Testis (tissue), 3 donors: ENCODE results near the gene MYH11. TPM values are rescaled to one million over a fixed set of nuclear protein-coding genes. Genes with fewer than 3 reads are reported as not detected.

Experiments used
- DNase-seq: peaks from one replicate; pipeline ENCODE4 v3.0.0-alpha.2; 2019
- H3K27ac ChIP-seq, 2 donors: fragments of 200-600 bp; sonication (generic); one replicate each; pipeline ENCODE4 v1.5.1; 2019
- H3K27me3 ChIP-seq: fragments of 200-600 bp; sonication (generic); one replicate; pipeline ENCODE4 v1.5.1; 2019
- H3K36me3 ChIP-seq: fragments of 200-600 bp; sonication (generic); one replicate; pipeline ENCODE4 v1.5.1; 2017; ENCODE audit warnings: low read depth; ENCODE audit errors: missing control alignments
- H3K4me1 ChIP-seq: fragments of 200-600 bp; sonication (generic); one replicate; pipeline ENCODE4 v1.5.1; 2019
- H3K4me3 ChIP-seq, 2 donors: fragments of 200-600 bp; sonication (generic); one replicate each; pipeline ENCODE4 v1.5.1; 2017 to 2019
- H3K9me3 ChIP-seq: fragments of 200-600 bp; sonication (generic); one replicate; pipeline ENCODE4 v1.5.1; 2017
- CTCF ChIP-seq, 3 experiments: fragments of 450-650 bp in 2 of 3; fragments of 200-600 bp in 1 of 3; sonication (generic) in 1 of 3; IDR thresholded peaks; one replicate each; pipeline ENCODE4 v1.5.1; 2016 to 2019; ENCODE audit warnings: antibody characterized with exemption in 3 of 3, mild to moderate bottlenecking in 2 of 3, moderate library complexity in 1 of 3
- POLR2A ChIP-seq: fragments of 450-650 bp; IDR thresholded peaks from one replicate; pipeline ENCODE4 v1.6.1; 2017; ENCODE audit warnings: antibody characterized with exemption, mild to moderate bottlenecking, moderate library complexity
- WGBS, 2 donors: methylation state at CpG; one replicate each; pipeline ENCODE4 v1.1.5; 2018; 5-methylcytosine and 5-hydroxymethylcytosine counted together
- intact Hi-C: fragments of 100-400 bp; cut with DNase I; formaldehyde crosslinking; loops from one replicate; pipeline ENCODE4 v1.15.1; 2023; ENCODE audit warnings: low total_unique reads
- polyA plus RNA-seq: library from polyadenylated mRNA; stranded (reverse); fragments of 350-450 nt; fragmentation: Illumina TruSeq; extraction: RNeasy Lipid Tissue Mini Kit (QIAGEN cat#74804); gene quantifications from one replicate; pipeline ENCODE4 v1.2.3, GENCODE V29; 2014; ENCODE audit warnings: low read depth, low replicate concordance; ENCODE audit not compliant: insufficient read depth
- total RNA-seq, 2 donors: library from RNA; depleted of rRNA; stranded (reverse); fragments of >200 nt; gene quantifications; one replicate each; pipeline ENCODE4 v1.2.3, GENCODE V29; 2016

The MYH11 gene
- total and polyA plus RNA-seq, 3 donors from 2014 or later: 263 to 276 (median 271) TPM

GRCh38 chr16:15873737-15874136 lies 16.9 kb upstream of the MYH11 start:
- H3K9me3 ChIP-seq: no peaks in the 10 kb centered on the region
- H3K4me3 ChIP-seq: no peak overlapping the region
- no peaks in the 10 kb centered on the region for H3K27me3 ChIP-seq
- peaks cover 4% of the 10 kb centered on the region for H3K4me1 ChIP-seq
- DNase-seq: no peak
- H3K36me3 ChIP-seq: no peaks in the 10 kb centered on the region
- intact Hi-C loops: no loop called here
- no peak overlapping the region for H3K27ac ChIP-seq
- TF ChIP-seq POLR2A (no peak), CTCF (IDR thresholded peaks at IDR 0.05) (no peak)
- WGBS, 2 donors: 67 to 91% methylated on average over 1 of the region's 1 CpG

- 84% methylated on average over 2 of the region's 2 CpGs for WGBS, 2 donors
- DNase-seq: no peak
- intact Hi-C loops: no loop called here
- Histone ChIP-seq H3K9me3 (no peaks in the 10 kb centered on the region), H3K4me1 (peaks cover 4% of the 10 kb centered on the region), H3K27me3 (no peaks in the 10 kb centered on the region), H3K27ac (no peak overlapping the region), H3K4me3 (no peak overlapping the region), H3K36me3 (no peaks in the 10 kb centered on the region)
- TF ChIP-seq POLR2A: no peak
- no peak for TF ChIP-seq CTCF (IDR thresholded peaks at IDR 0.05)
Measured at GRCh38 chr16:15873301-15873700, 16.5 kb upstream of the MYH11 start.

- Histone ChIP-seq H3K27ac (no peak overlapping the region), H3K4me1 (peaks cover under 1% of the 10 kb centered on the region)
- intact Hi-C loops: no loop called here
Measured at GRCh38 chr16:15870011-15870410, 13.2 kb upstream of the MYH11 start.

GRCh38 chr16:15866451-15866850 lies 9.6 kb upstream of the MYH11 start:
- Histone ChIP-seq H3K9me3 (no peaks in the 10 kb centered on the region), H3K27me3 (no peaks in the 10 kb centered on the region), H3K36me3 (peaks cover 4% of the 10 kb centered on the region), H3K27ac (no peak overlapping the region), H3K4me3 (no peak overlapping the region), H3K4me1 (no peaks in the 10 kb centered on the region)
- no peak for DNase-seq
- WGBS, 2 donors: 69 to 78% methylated on average over 5 of the region's 5 CpGs
- no peak for TF ChIP-seq POLR2A
- TF ChIP-seq CTCF (IDR thresholded peaks at IDR 0.05): no peak
- intact Hi-C loops: no loop called here

More at GRCh38 chr16:15870011-15870410, 13.2 kb upstream of the MYH11 start:
- Histone ChIP-seq H3K27me3 (no peaks in the 10 kb centered on the region), H3K36me3 (peaks cover 4% of the 10 kb centered on the region), H3K9me3 (no peaks in the 10 kb centered on the region), H3K4me3 (no peak overlapping the region)
- TF ChIP-seq POLR2A (no peak), CTCF (IDR thresholded peaks at IDR 0.05) (no peak)
- 83 to 91% methylated on average over 5 of the region's 5 CpGs for WGBS, 2 donors
- no peak for DNase-seq

GRCh38 chr16:15865742-15866141 lies 8.9 kb upstream of the MYH11 start:
- TF ChIP-seq CTCF (IDR thresholded peaks at IDR 0.05) (no peak), POLR2A (no peak)
- Histone ChIP-seq H3K27ac (no peak overlapping the region), H3K4me1 (no peaks in the 10 kb centered on the region), H3K36me3 (peaks cover 4% of the 10 kb centered on the region), H3K4me3 (no peak overlapping the region), H3K9me3 (no peaks in the 10 kb centered on the region), H3K27me3 (no peaks in the 10 kb centered on the region)
- intact Hi-C loops: no loop called here
- 70 to 71% methylated on average over 7 of the region's 7 CpGs for WGBS, 2 donors
- DNase-seq: no peak
